T-helper 17 cell (primary cell): ENCODE data around the gene GLYR1. TPM values are rescaled to one million over a fixed set of nuclear protein-coding genes. Genes with fewer than 3 reads are reported as not detected.

Source experiments
- ATAC-seq: fragments of 150-1000 bp; cut with Tn5 transposase; 2 replicates; pipeline ENCODE4 v1.10.0; 2021; ENCODE audit warnings: mild to moderate bottlenecking, moderate library complexity
- DNase-seq, 3 donors: peaks; one replicate each; pipeline versions ENCODE4 v3.0.0 to v3.0.0-alpha.2; 2020 to 2021
- H3K9me3 ChIP-seq: one replicate; pipeline ENCODE4 v1.7.0; 2013; ENCODE audit warnings: low read length, mild to moderate bottlenecking; ENCODE audit not compliant: control insufficient read depth, poor library complexity, severe bottlenecking
- H3K27ac Mint-ChIP-seq: one replicate; pipeline ENCODE4 v1.8.0; 2022; ENCODE audit warnings: mild to moderate bottlenecking, moderate library complexity, mixed read lengths
- H3K27me3 Mint-ChIP-seq: one replicate; pipeline ENCODE4 v1.8.0; 2022; ENCODE audit warnings: mixed read lengths
- H3K36me3 Mint-ChIP-seq: one replicate; pipeline ENCODE4 v1.8.0; 2022; ENCODE audit warnings: low read depth, mixed read lengths
- H3K4me1 Mint-ChIP-seq: one replicate; pipeline ENCODE4 v1.8.0; 2022; ENCODE audit warnings: mild to moderate bottlenecking, mixed read lengths
- H3K4me3 Mint-ChIP-seq: one replicate; pipeline ENCODE4 v1.8.0; 2022; ENCODE audit warnings: mild to moderate bottlenecking, moderate library complexity, mixed read lengths
- total RNA-seq, 4 donors: library from RNA in 2 of 4; stranded (reverse) in 2 of 4; gene quantifications; one replicate each; pipeline ENCODE4 v1.2.3 and lab custom pipeline; 2022 to 2026

Gene GLYR1
- total RNA-seq, 2 donors from 2014 or later: 91.9 to 108 TPM

GRCh38 chr16:4852221-4852872 is 5.3 kb upstream of the GLYR1 start:
- DNase-seq: no peak
- Mint-ChIP-seq H3K27ac (peak overlapping the region; percentile 34), H3K4me3 (no peak overlapping the region), H3K4me1 (peaks cover 24% of the 10 kb centered on the region), H3K27me3 (no peaks in the 10 kb centered on the region), H3K36me3 (no peaks in the 10 kb centered on the region)
- no peaks in the 10 kb centered on the region for H3K9me3 ChIP-seq
- ATAC-seq: no peak

GRCh38 chr16:4850211-4850610 is 3.1 kb upstream of the GLYR1 start:
- DNase-seq (no peak), ATAC-seq (no peak)
- peaks cover 35% of the 10 kb centered on the region for H3K4me1 Mint-ChIP-seq
- no peaks in the 10 kb centered on the region for H3K27me3 Mint-ChIP-seq
- no peak overlapping the region for H3K4me3 Mint-ChIP-seq
- no peaks in the 10 kb centered on the region for H3K9me3 ChIP-seq
- H3K36me3 Mint-ChIP-seq: no peaks in the 10 kb centered on the region
- H3K27ac Mint-ChIP-seq: no peak overlapping the region

DNA sequence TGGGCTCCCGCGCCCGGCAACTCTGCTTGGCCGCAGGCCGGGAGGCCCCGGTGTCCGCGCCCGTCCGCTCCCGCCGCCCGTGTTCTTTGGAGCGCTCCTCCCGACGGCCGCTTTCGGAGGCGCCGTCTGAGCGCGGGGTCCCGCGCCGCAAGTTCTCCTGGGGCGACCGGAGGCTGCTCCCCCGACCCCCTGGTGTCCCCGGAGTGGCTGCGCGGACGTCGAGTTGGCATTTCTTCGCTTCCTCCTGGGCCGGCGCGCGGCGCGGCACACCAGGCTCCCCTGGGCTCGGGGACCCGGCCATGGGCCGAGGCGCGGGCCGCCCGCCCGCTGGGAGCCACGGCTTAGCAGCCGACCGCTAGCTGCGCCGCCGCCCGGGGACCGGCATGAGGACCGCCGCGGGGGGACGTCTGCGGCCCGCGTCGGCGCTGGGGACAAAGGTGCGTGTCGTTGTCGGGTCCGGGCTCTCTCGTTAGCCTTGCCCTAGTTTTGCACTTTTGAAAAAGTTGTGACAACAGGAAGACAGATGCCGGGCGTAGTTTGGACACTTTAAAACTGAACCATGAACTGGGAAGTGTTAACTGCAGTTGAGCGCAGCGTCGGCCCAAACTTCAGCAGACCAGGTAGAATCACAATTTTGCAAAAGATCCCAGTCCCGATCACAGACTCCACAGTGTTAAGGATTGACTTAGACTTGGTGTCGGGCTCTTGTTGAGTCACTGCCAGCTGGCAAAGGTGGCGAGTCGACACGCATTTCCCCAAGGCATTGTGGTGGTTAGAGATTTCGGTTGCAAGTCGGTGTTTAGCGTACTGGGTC is 893 bp upstream of the GLYR1 start:
- H3K4me3 Mint-ChIP-seq: peak overlapping the region; percentile 91
- DNase-seq (peak in 2 of 3 donors; percentile 20 to 21), ATAC-seq (peak; percentile 11)
- no peaks in the 10 kb centered on the region for H3K9me3 ChIP-seq
- H3K36me3 Mint-ChIP-seq: no peaks in the 10 kb centered on the region
- no peaks in the 10 kb centered on the region for H3K27me3 Mint-ChIP-seq
- H3K27ac Mint-ChIP-seq: peak overlapping the region; percentile 79
- H3K4me1 Mint-ChIP-seq: peaks cover 35% of the 10 kb centered on the region

DNA sequence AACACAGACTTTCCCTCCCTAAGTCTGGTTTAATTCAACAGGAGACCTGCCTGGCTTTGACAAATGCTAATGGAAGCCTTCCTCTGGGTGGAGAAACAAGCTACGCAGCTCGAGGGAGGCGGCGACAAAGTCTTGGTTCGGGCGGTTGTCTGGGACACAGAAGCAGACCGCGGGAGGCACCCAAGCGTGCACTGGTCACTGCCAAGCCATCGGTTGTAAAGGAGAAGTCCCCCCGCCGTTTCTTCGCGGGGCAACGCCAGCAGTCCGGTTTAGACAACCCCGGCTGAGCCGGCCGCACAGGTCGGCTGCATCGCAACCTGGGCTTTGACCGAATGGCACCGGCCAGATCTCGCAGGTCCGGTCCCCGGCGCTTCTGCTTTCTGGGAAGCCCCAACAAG is 586 bp downstream of the GLYR1 start:
- Mint-ChIP-seq H3K4me3 (peak overlapping the region; percentile 85), H3K27ac (peak overlapping the region; percentile 73), H3K4me1 (peaks cover 30% of the 10 kb centered on the region), H3K27me3 (no peaks in the 10 kb centered on the region), H3K36me3 (no peaks in the 10 kb centered on the region)
- DNase-seq (peak in 1 of 3 donors; percentile 7), ATAC-seq (no peak)
- no peaks in the 10 kb centered on the region for H3K9me3 ChIP-seq

GRCh38 chr16:4840984-4841383 is 6.1 kb downstream of the GLYR1 start:
- peaks cover 6% of the 10 kb centered on the region for H3K36me3 Mint-ChIP-seq
- H3K4me3 Mint-ChIP-seq: no peak overlapping the region
- peak overlapping the region; percentile 39 for H3K27ac Mint-ChIP-seq

GRCh38 chr16:4839942-4840341 is 7.1 kb downstream of the GLYR1 start:
- Mint-ChIP-seq H3K27ac (peak overlapping the region; percentile 39), H3K36me3 (peaks cover 6% of the 10 kb centered on the region), H3K4me1 (peaks cover 21% of the 10 kb centered on the region), H3K4me3 (no peak overlapping the region), H3K27me3 (no peaks in the 10 kb centered on the region)
- H3K9me3 ChIP-seq: no peaks in the 10 kb centered on the region
- no peak for ATAC-seq
- no peak for DNase-seq

More at GRCh38 chr16:4840984-4841383, 6.1 kb downstream of the GLYR1 start:
- peaks cover 29% of the 10 kb centered on the region for H3K4me1 Mint-ChIP-seq
- H3K27me3 Mint-ChIP-seq: no peaks in the 10 kb centered on the region
- no peak for ATAC-seq
- DNase-seq: no peak
- H3K9me3 ChIP-seq: no peaks in the 10 kb centered on the region

DNA sequence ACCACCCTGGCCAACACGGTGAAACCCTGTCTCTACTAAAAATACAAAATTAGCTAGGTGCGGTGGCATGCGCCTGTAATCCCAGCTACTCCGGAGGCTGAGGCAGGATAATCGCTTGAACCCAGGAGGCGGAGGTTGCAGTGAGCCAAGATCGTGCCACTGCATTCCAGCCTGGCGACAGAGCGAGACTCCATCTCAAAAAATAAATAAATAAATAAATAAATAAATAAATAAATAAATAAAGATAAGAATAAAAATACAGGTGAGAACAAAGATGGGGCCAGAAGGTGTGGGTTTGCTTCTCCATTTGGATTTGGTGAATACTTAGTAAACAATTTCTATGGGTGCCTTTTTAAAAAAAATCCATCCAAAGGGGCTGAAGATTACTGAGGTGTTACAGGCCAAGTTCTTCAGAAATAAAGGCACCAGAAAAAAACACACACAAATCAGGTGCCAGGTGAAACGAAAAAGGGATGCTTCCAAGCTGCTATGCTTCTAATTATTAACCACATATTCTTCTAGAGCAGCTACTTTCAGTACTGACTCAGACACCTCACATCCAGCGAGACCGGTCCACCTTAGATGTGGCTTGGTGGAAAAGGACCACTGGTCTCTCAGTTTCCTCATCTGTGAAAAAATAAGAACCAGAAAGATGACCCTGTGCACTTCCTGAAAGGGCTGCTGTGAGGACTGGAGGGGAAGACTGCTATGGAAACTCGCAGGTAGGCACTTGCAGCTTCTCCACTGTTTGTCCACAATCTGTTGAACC is 9.2 kb downstream of the GLYR1 start:
- ATAC-seq: no peak
- H3K4me1 Mint-ChIP-seq: peaks cover 19% of the 10 kb centered on the region
- H3K27ac Mint-ChIP-seq: no peak overlapping the region
- H3K27me3 Mint-ChIP-seq: no peaks in the 10 kb centered on the region
- H3K36me3 Mint-ChIP-seq: peaks cover 6% of the 10 kb centered on the region
- no peak for DNase-seq
- H3K4me3 Mint-ChIP-seq: no peak overlapping the region
- H3K9me3 ChIP-seq: no peaks in the 10 kb centered on the region

GRCh38 chr16:4836727-4837126 is 10.4 kb downstream of the GLYR1 start:
- ATAC-seq: no peak
- Mint-ChIP-seq H3K27ac (peak overlapping the region; percentile 53), H3K36me3 (peaks cover 6% of the 10 kb centered on the region), H3K4me1 (peaks cover 19% of the 10 kb centered on the region), H3K4me3 (no peak overlapping the region), H3K27me3 (no peaks in the 10 kb centered on the region)
- no peaks in the 10 kb centered on the region for H3K9me3 ChIP-seq
- no peak for DNase-seq

DNA sequence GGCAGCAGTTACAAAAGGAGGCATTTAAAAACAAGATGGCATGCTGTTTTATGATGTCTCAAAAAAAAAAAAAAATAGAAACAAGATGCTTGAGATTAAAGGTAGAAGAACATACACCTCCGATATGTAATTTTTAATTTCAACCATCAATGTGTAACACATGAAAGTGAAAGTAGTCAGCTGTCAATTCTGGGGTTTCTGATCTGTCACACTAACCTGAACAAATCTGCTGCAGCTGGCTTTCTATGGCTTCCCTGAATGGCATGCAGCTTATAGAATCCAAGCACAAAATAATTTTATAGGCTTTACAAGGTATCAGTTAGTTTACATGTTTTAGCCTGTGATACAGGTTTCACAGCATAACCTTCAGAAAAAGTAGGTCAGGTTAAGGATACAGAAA is 13.5 kb downstream of the GLYR1 start:
- ATAC-seq (peak; percentile 4), DNase-seq (no peak)
- Mint-ChIP-seq H3K4me1 (peaks cover 18% of the 10 kb centered on the region), H3K4me3 (no peak overlapping the region), H3K27ac (no peak overlapping the region), H3K36me3 (peaks cover 9% of the 10 kb centered on the region), H3K27me3 (no peaks in the 10 kb centered on the region)
- H3K9me3 ChIP-seq: no peaks in the 10 kb centered on the region

GRCh38 chr16:4832698-4833343 is 14.3 kb downstream of the GLYR1 start:
- Mint-ChIP-seq H3K4me1 (peaks cover 18% of the 10 kb centered on the region), H3K4me3 (no peak overlapping the region), H3K27me3 (no peaks in the 10 kb centered on the region), H3K27ac (no peak overlapping the region), H3K36me3 (peaks cover 9% of the 10 kb centered on the region)
- ATAC-seq: no peak
- no peaks in the 10 kb centered on the region for H3K9me3 ChIP-seq
- DNase-seq: no peak

DNA sequence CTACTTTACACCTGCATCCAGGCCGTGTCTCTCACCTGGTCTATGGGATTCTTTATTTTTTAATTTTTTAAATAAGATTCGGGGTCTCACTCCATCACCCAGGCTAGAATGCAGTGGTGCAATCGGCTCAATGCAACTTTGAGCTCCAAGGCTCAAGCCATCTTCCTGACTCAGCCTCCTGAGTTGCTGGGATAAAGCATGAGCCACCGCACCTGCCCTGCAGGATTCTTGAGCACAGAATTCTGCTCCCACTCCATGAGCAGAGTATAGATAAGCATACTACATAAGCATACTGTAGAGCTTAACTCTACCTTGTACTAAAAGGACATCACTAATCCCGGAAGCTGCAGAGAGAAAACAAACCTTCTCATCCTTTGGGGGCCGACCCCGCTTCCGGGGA is 15.5 kb downstream of the GLYR1 start:
- H3K4me3 Mint-ChIP-seq: no peak overlapping the region
- DNase-seq (no peak), ATAC-seq (no peak)
- H3K27me3 Mint-ChIP-seq: no peaks in the 10 kb centered on the region
- peak overlapping the region; percentile 71 for H3K27ac Mint-ChIP-seq
- peaks cover 10% of the 10 kb centered on the region for H3K4me1 Mint-ChIP-seq
- H3K9me3 ChIP-seq: no peaks in the 10 kb centered on the region
- peaks cover 9% of the 10 kb centered on the region for H3K36me3 Mint-ChIP-seq

DNA sequence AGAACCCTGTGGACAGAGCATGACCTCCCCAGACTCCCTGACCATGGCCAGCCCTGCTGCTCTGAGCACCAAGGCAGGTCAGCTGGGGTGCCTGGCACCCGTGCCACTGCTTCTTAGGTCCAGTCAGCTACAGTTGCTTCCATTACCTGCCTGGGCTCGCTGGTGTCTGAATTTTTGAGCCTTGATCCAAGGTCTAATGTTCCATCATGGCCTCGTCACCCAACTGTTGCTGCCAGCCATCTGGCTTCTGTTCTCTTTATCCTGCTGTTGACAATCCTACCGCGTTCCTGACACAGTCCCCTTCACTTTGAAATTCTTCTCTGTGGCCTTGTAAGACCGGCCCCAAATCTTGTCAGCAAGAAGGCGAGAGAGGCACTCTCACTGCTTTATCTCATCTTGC is 16.7 kb downstream of the GLYR1 start:
- DNase-seq: no peak
- H3K4me1 Mint-ChIP-seq: peaks cover 8% of the 10 kb centered on the region
- no peak overlapping the region for H3K4me3 Mint-ChIP-seq
- no peak for ATAC-seq
- H3K27ac Mint-ChIP-seq: peak overlapping the region; percentile 71
- peaks cover 9% of the 10 kb centered on the region for H3K36me3 Mint-ChIP-seq
- no peaks in the 10 kb centered on the region for H3K9me3 ChIP-seq
- no peaks in the 10 kb centered on the region for H3K27me3 Mint-ChIP-seq
